ENCODE results near the gene VPS16. TPM values are rescaled to one million over a fixed set of nuclear protein-coding genes. Genes with fewer than 3 reads are reported as not detected.

The VPS16 gene
- total and polyA plus RNA-seq, 2 of the 13 experiments (the other 11 are each of a cell fraction or from before 2014, with no cell fraction given) = 34.2 to 35.4 TPM

DNA sequence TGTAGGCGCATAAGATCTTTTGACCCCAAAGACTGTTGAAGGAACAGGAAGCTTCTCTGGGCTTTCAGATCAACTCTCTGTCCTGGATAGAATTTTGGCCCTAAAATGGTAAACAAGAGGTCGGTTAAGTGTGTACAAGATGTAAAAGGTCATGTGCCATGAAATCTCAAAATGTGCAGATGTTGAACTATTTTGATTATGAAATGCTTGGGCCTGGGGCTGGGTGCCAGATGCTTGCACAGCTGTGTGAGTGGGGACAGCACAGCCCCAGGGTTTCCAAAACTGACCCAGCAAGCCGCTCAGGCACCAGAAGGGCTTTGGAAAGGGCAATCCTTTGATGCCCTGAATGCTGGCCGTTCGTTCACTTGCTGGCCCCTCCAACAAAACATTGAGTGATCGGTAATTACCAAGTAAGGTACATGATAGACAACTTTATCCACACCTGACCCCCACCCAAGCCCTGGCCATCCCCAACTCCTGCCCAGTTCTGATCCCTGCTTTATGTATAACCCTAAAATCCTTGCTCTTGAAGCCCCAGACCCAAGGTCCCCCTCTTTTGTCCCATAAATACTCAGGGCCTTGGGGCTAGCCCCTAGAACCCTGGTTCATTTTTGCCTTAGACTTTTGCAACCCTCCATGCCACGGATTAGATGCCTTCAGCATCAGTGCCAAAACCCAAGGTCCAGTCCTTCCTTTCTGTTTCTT, 22.5 kb upstream of the VPS16 start (continued):
- TF ChIP-seq ZNF136 (CRISPR knock-in tag; IDR thresholded peaks at IDR 0.05; ENCODE audit: low read depth) = no peak
- no peak for TF ChIP-seq SP140L (CRISPR knock-in tag; IDR thresholded peaks at IDR 0.05; ENCODE audit: borderline replicate concordance)
- no peak for TF ChIP-seq GFI1 (CRISPR knock-in tag; IDR thresholded peaks at IDR 0.05; ENCODE audit: borderline replicate concordance)
- no peak for TF ChIP-seq ARID2 (CRISPR knock-in tag; IDR thresholded peaks at IDR 0.05; ENCODE audit: borderline replicate concordance)
- TF ChIP-seq SALL1 (CRISPR knock-in tag; IDR thresholded peaks at IDR 0.05) = no peak
- TF ChIP-seq, protein P1, sequence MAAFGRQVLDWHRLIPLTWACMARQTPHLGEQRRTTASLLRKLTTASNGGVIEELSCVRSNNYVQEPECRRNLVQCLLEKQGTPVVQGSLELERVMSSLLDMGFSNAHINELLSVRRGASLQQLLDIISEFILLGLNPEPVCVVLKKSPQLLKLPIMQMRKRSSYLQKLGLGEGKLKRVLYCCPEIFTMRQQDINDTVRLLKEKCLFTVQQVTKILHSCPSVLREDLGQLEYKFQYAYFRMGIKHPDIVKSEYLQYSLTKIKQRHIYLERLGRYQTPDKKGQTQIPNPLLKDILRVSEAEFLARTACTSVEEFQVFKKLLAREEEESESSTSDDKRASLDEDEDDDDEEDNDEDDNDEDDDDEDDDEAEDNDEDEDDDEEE (CRISPR knock-in tag; IDR thresholded peaks at IDR 0.05) = no peak
- no peak for TF ChIP-seq ZNF468 (CRISPR knock-in tag; IDR thresholded peaks at IDR 0.05)
- TF ChIP-seq TBP (CRISPR knock-in tag; IDR thresholded peaks at IDR 0.05) = no peak
- no peak for TF ChIP-seq PRMT3 (CRISPR knock-in tag; IDR thresholded peaks at IDR 0.05; ENCODE audit: borderline replicate concordance, low read depth)
- TF ChIP-seq ZNF749 (CRISPR knock-in tag; IDR thresholded peaks at IDR 0.05; ENCODE audit: borderline replicate concordance) = no peak

DNA sequence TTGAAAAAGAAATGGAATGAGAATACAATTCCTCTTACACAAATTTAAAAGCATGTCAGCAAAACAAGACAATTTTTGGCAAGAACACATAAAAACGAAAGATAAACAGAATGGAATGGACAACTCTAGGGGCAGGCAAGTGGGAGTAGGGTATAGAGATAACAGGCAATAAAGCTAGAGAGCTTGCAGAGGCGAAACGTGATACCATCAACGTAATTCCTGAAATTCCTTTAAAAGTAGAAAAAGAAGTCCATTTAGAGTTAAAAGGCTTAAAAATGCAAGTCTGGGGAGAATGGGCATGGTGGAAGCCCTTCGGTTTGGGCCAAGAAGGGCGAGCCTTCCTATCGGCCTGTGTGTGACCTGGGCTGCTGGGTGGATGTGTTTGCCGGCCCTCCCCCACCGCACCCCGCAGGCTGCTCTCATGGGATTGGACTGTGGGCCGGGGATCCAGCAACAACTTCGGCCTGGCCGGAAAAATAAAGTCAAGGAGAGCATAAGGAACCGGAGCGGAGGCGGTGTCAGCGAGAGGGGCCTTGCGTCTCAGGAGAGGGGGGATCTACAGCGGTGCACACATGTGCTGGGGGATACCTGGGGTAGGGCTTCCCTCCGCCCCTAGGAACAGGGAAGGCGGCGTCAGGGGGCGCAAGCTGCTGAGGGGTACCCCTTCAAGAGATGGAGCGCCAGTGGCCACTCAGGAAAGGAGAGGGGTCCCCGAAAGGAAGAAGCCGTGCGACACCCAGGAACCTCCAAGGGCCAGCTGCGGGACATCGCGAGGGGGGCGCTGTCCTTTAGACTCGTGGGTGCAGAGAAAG, 20.3 kb upstream of the VPS16 start:
- ChIA-PET CTCF (ENCODE audit: low intra/inter-chr PET ratio, low total read pairs) (no interaction called here), POLR2A (no interaction called here)
- Histone ChIP-seq H3K79me2 (ENCODE audit: insufficient read depth, low read length) (no peaks in the 10 kb centered on the region), H2AFZ (ENCODE audit: low read length) (no peak overlapping the region), H3K4me2 (ENCODE audit: low read depth, low read length) (peak overlapping the region; percentile 41; the same call in 1 of the 2 replicates), H3K27ac (ENCODE audit: extremely low read length, insufficient read depth, low read length) (no peak overlapping the region), H3K36me3 (replicated peaks in 1 of 2; ENCODE audit: control insufficient read depth in 1 of 2, insufficient read depth in 2 of 2, low read length in 2 of 2) (no peaks in the 10 kb centered on the region), H3K9ac (ENCODE audit: insufficient read depth, low read depth, low read length) (no peak overlapping the region), H3K4me3 (replicated peaks in 1 of 3; ENCODE audit: insufficient read depth in 1 of 3, low read depth in 2 of 3, low read length in 3 of 3) (peak overlapping the region in 1 of 3 experiments; percentile 30; a peak in 1 of 6 replicates), H3K4me1 (ENCODE audit: insufficient read depth, low read length) (peaks cover 13% of the 10 kb centered on the region; the same call in 1 of the 2 replicates), H3K9me3 (ENCODE audit: low read length) (no peaks in the 10 kb centered on the region), H4K20me1 (ENCODE audit: insufficient read depth, low read length) (no peaks in the 10 kb centered on the region), H3K27me3 (ENCODE audit: control insufficient read depth in 1 of 2, insufficient read depth in 2 of 2, low read length in 2 of 2) (peaks cover 7 to 60% of the 10 kb centered on the region in 2 experiments; a peak in 4 of 5 replicates)
- 43% methylated on average over 32 of the region's 32 CpGs for WGBS (ENCODE audit: low lambda C conversion rate)
- DNase-seq (ENCODE audit: low spot score) (no peak), FAIRE-seq (no peak), ATAC-seq (peak; percentile 16)
- no TSS peak for BruUV-seq (replicated peaks)
- in situ Hi-C loops (cut with HindIII; ENCODE audit: extremely low pct_ligation_motif_present, low pct_unique_long_range_greater_than_20kb) = no loop called here
- intact Hi-C loops (cut with micrococcal nuclease; ENCODE audit: unreplicated experiment) = no loop called here
- TF ChIP-seq ZC3H4 (CRISPR knock-in tag; IDR thresholded peaks at IDR 0.05; ENCODE audit: borderline replicate concordance) = no peak
- TF ChIP-seq ZFY (CRISPR knock-in tag; IDR thresholded peaks at IDR 0.05) = 0 out of 2 replicates have a peak, but pooled peaks have one; percentile 23
- TF ChIP-seq FOXK1 (CRISPR knock-in tag; IDR thresholded peaks at IDR 0.05; ENCODE audit: borderline replicate concordance, low read depth) = no peak
- peak; percentile 52 to 72; a peak in 3 of 4 replicates for TF ChIP-seq MAFK (conservative IDR thresholded peaks at IDR 0.05 in 1 of 2, IDR thresholded peaks at IDR 0.05 in 1 of 2; ENCODE audit: low read length in 2 of 2)
- 0 out of 2 replicates have a peak, but pooled peaks have one; percentile 24 for TF ChIP-seq DR1 (CRISPR knock-in tag; IDR thresholded peaks at IDR 0.05)
- peak; percentile 64; the same call in 1 of the 2 replicates for TF ChIP-seq MAFF (IDR thresholded peaks at IDR 0.05; ENCODE audit: low read depth, low read length)

All from HepG2 (cell line).